HepG2 (cell line): ENCODE data around the gene STAT4. TPM values are rescaled to one million over a fixed set of nuclear protein-coding genes. Genes with fewer than 3 reads are reported as not detected.

ENCODE experiments used
- ATAC-seq: fragments of 200-7000 bp; cut with Tn5 transposase; 3 replicates; pipeline ENCODE4 v1.9.1; 2020; ENCODE audit warnings: mild to moderate bottlenecking, moderate library complexity
- BruUV-seq: library from RNA; stranded (reverse); fragments of 400-500 nt; replicated peaks from 2 replicates; lab custom pipeline; 2021; lab: Mats Ljungman, UMichigan
- CTCF ChIA-PET: fragments of 300-600 bp; formaldehyde crosslinking; extraction: SDS; loops from one replicate; lab custom pipeline; 2021; ENCODE audit warnings: low total read pairs, inconsistent platforms, low intra/inter-chr PET ratio; lab: Yijun Ruan, JAX
- POLR2A ChIA-PET: fragments of 350-600 bp; sonication (Branson Sonifier 250); formaldehyde crosslinking; loops from one replicate; lab custom pipeline; 2020; ENCODE audit warnings: antibody characterized with exemption, inconsistent platforms; lab: Yijun Ruan, JAX
- DNase-seq: peaks from one replicate; pipeline ENCODE4 v3.0.0-alpha.2; 2015; ENCODE audit warnings: low spot score
- FAIRE-seq: peaks from 3 replicates; lab custom pipeline; 2011; peaks lifted over from hg19 to GRCh38; lab: Jason Lieb, UNC
- H2AFZ ChIP-seq: one replicate; pipeline ENCODE4 v1.6.1; 2011; ENCODE audit warnings: low read length, inconsistent platforms
- H3K27ac ChIP-seq: fragments of 300-600 bp; 3 replicates; pipeline ENCODE4 v1.8.0; 2011; ENCODE audit warnings: mixed run types, mild to moderate bottlenecking, mixed read lengths, low read length, inconsistent platforms; ENCODE audit not compliant: insufficient read depth; ENCODE audit errors: extremely low read length
- H3K27me3 ChIP-seq, 2 experiments: fragments of 200-600 bp in 1 of 2; 2 replicates in 1 of 2; 3 replicates in 1 of 2; pipeline versions ENCODE4 v1.6.0 to v1.8.0; 2011; ENCODE audit warnings: low read length in 2 of 2, mild to moderate bottlenecking in 2 of 2, moderate library complexity in 2 of 2, inconsistent platforms in 1 of 2; ENCODE audit not compliant: insufficient read depth in 2 of 2, control insufficient read depth in 1 of 2
- H3K36me3 ChIP-seq, 2 experiments: fragments of 200-600 bp in 1 of 2; replicated peaks in 1 of 2; 2 replicates in 1 of 2; 3 replicates in 1 of 2; pipeline versions ENCODE4 v1.5.1 to v1.8.0; 2011; ENCODE audit warnings: low read length in 2 of 2, inconsistent platforms in 1 of 2; ENCODE audit not compliant: insufficient read depth in 2 of 2, control insufficient read depth in 1 of 2
- H3K4me1 ChIP-seq: 2 replicates; pipeline ENCODE4 v1.5.1; 2012; ENCODE audit warnings: low read length, inconsistent platforms; ENCODE audit not compliant: insufficient read depth
- H3K4me2 ChIP-seq: 2 replicates; pipeline ENCODE4 v1.6.0; 2011; ENCODE audit warnings: low read depth, low read length, inconsistent platforms
- H3K4me3 ChIP-seq, 3 experiments: fragments of 200-600 bp in 1 of 3; sonication (generic), shearing (Covaris generic) in 1 of 3; replicated peaks in 1 of 3; 2 replicates each; pipeline ENCODE4 v1.5.1; 2011 to 2016; ENCODE audit warnings: low read length in 3 of 3, inconsistent platforms in 2 of 3, low read depth in 2 of 3, mild to moderate bottlenecking in 2 of 3, control low read depth in 1 of 3, mixed read lengths in 1 of 3; ENCODE audit not compliant: insufficient read depth in 1 of 3
- H3K79me2 ChIP-seq: one replicate; pipeline ENCODE4 v1.6.1; 2011; ENCODE audit warnings: low read length, inconsistent platforms; ENCODE audit not compliant: insufficient read depth
- H3K9ac ChIP-seq: 2 replicates; pipeline ENCODE4 v1.6.0; 2011; ENCODE audit warnings: mild to moderate bottlenecking, low read depth, low read length, inconsistent platforms; ENCODE audit not compliant: insufficient read depth
- H3K9me3 ChIP-seq: 2 replicates; pipeline ENCODE4 v1.5.1; 2012; ENCODE audit warnings: mild to moderate bottlenecking, low read length
- H4K20me1 ChIP-seq: 2 replicates; pipeline ENCODE4 v1.6.0; 2011; ENCODE audit warnings: inconsistent platforms, mild to moderate bottlenecking, low read length, moderate library complexity; ENCODE audit not compliant: insufficient read depth
- EEA1 ChIP-seq: sonication (generic); formaldehyde crosslinking; IDR thresholded peaks from 2 replicates; pipeline ENCODE4 v1.5.1; 2020; ENCODE audit warnings: mild to moderate bottlenecking, missing genetic modification reagents, borderline replicate concordance
- ELK4 ChIP-seq: sonication (generic); formaldehyde crosslinking; IDR thresholded peaks from 2 replicates; pipeline ENCODE4 v1.9.0; 2021; ENCODE audit warnings: missing genetic modification reagents, borderline replicate concordance
- HNRNPH1 ChIP-seq: fragments of 200-400 bp; formaldehyde crosslinking; optimal IDR thresholded peaks from 2 replicates; pipeline ENCODE3; 2017; ENCODE audit warnings: mild to moderate bottlenecking, low read depth, low read length
- KLF9 ChIP-seq: IDR thresholded peaks from 2 replicates; pipeline ENCODE4 v1.6.1; 2016; ENCODE audit warnings: low read depth
- KMT2B ChIP-seq: IDR thresholded peaks from 2 replicates; pipeline ENCODE4 v1.6.1; 2016; ENCODE audit warnings: missing genetic modification reagents, missing compliant biosample characterization
- MIER2 ChIP-seq: IDR thresholded peaks from 2 replicates; pipeline ENCODE4 v1.6.1; 2016; ENCODE audit warnings: missing biosample characterization, missing genetic modification reagents
- MLLT10 ChIP-seq: sonication (generic); formaldehyde crosslinking; IDR thresholded peaks from 2 replicates; pipeline ENCODE4 v1.4.0; 2020; ENCODE audit warnings: missing genetic modification reagents
- NFRKB ChIP-seq: fragments of 450-650 bp; IDR thresholded peaks from 2 replicates; pipeline ENCODE4 v1.6.1; 2017
- NR2C2 ChIP-seq: sonication (generic); formaldehyde crosslinking; IDR thresholded peaks from 2 replicates; pipeline ENCODE4 v1.4.0; 2020; ENCODE audit warnings: missing genetic modification reagents, mild to moderate bottlenecking, moderate library complexity, borderline replicate concordance
- SAFB2 ChIP-seq: sonication (generic); formaldehyde crosslinking; IDR thresholded peaks from 2 replicates; pipeline ENCODE4 v1.5.1; 2020; ENCODE audit warnings: missing genetic modification reagents, low read depth, mild to moderate bottlenecking, borderline replicate concordance
- SSRP1 ChIP-seq: IDR thresholded peaks from 2 replicates; pipeline ENCODE4 v1.6.1; 2016; ENCODE audit warnings: control low read depth
- TRIM22 ChIP-seq: fragments of 450-650 bp; IDR thresholded peaks from 2 replicates; pipeline ENCODE4 v1.6.1; 2017
- ZBTB14 ChIP-seq: sonication (generic); formaldehyde crosslinking; IDR thresholded peaks from 2 replicates; pipeline ENCODE4 v1.4.0; 2020; ENCODE audit warnings: missing genetic modification reagents
- ZKSCAN5 ChIP-seq: sonication (generic); formaldehyde crosslinking; IDR thresholded peaks from 2 replicates; pipeline ENCODE4 v1.5.1; 2020; ENCODE audit warnings: mild to moderate bottlenecking, missing genetic modification reagents
- ZNF101 ChIP-seq: sonication (generic); formaldehyde crosslinking; IDR thresholded peaks from 2 replicates; pipeline ENCODE4 v1.4.0; 2020; ENCODE audit warnings: mild to moderate bottlenecking, low read depth, missing genetic modification reagents, borderline replicate concordance
- ZNF343 ChIP-seq: sonication (generic); formaldehyde crosslinking; IDR thresholded peaks from 2 replicates; pipeline ENCODE4 v1.4.0; 2020; ENCODE audit warnings: mild to moderate bottlenecking, missing genetic modification reagents
- ZNF530 ChIP-seq: sonication (generic); formaldehyde crosslinking; IDR thresholded peaks from 2 replicates; pipeline ENCODE4 v1.5.0; 2020; ENCODE audit warnings: low read depth, mild to moderate bottlenecking, missing genetic modification reagents
- ZNF777 ChIP-seq: sonication (generic); formaldehyde crosslinking; IDR thresholded peaks from 2 replicates; pipeline ENCODE4 v1.4.0; 2020; ENCODE audit warnings: missing genetic modification reagents
- ZNF83 ChIP-seq: sonication (generic); formaldehyde crosslinking; IDR thresholded peaks from 2 replicates; pipeline ENCODE4 v1.4.0; 2020; ENCODE audit warnings: missing genetic modification reagents, mild to moderate bottlenecking, borderline replicate concordance
- WGBS: methylation state at CpG from one replicate; pipeline ENCODE4 v1.1.6; 2017; ENCODE audit warnings: low lambda C conversion rate; 5-methylcytosine and 5-hydroxymethylcytosine counted together
- in situ Hi-C: cut with HindIII; loops from 2 replicates; pipeline ENCODE4 v1.10.0; 2017; ENCODE audit warnings: low pct_unique_long_range_greater_than_20kb; ENCODE audit not compliant: extremely low pct_ligation_motif_present
- intact Hi-C: fragments of 100-400 bp; cut with micrococcal nuclease; formaldehyde crosslinking; loops from one replicate; pipeline ENCODE4 v1.10.0; 2022; ENCODE audit not compliant: unreplicated experiment
- polyA plus RNA-seq, 8 experiments: library from polyadenylated mRNA; depleted of rRNA in 3 of 8; stranded (reverse) in 7 of 8; unstranded in 1 of 8; fragments of >200 nt; fragmentation: Illumina TruSeq in 4 of 8; extraction: Trizol in 4 of 8; gene quantifications; 2 replicates each; pipeline versions ENCODE4 v1.2.1 to v1.2.3, GENCODE V29; 2011 to 2016; ENCODE audit warnings: low read depth in 4 of 8, missing spikeins in 1 of 8, mixed read lengths in 1 of 8; ENCODE audit not compliant: insufficient read depth in 1 of 8
- total RNA-seq, 5 experiments: library from RNA; depleted of rRNA; stranded (reverse); fragments of >200 nt; fragmentation: Illumina TruSeq; extraction: Trizol; gene quantifications; 2 replicates each; pipeline ENCODE4 v1.2.3, GENCODE V29; 2016; ENCODE audit warnings: low read depth in 1 of 5

The STAT4 gene
- total and polyA plus RNA-seq, 2 of the 13 experiments (the other 11 are each of a cell fraction or from before 2014, with no cell fraction given), result 0.37 TPM; not detected in 1

- DNase-seq (no peak), FAIRE-seq (no peak), ATAC-seq (no peak)
- 9% methylated on average over 2 of the region's 2 CpGs for WGBS
- no TSS peak for BruUV-seq
- no peaks in the 10 kb centered on the region for H4K20me1 ChIP-seq
- in situ Hi-C loops, result no loop called here
- no peaks in the 10 kb centered on the region for H3K79me2 ChIP-seq
- H3K9ac ChIP-seq, result no peak overlapping the region
- ChIA-PET CTCF (no interaction called here), POLR2A (no interaction called here)
- H3K9me3 ChIP-seq, result no peaks in the 10 kb centered on the region
- no peak overlapping the region for H2AFZ ChIP-seq
- no peaks in the 10 kb centered on the region for H3K4me1 ChIP-seq
- H3K4me2 ChIP-seq, result no peak overlapping the region
- intact Hi-C loops, result no loop called here
- TF ChIP-seq TRIM22 (no peak), MIER2 (CRISPR knock-in tag) (no peak), KMT2B (no peak), ZBTB14 (no peak), HNRNPH1 (no peak), ZNF83 (CRISPR knock-in tag) (no peak), SSRP1 (CRISPR knock-in tag) (no peak), ZNF101 (no peak), NFRKB (no peak), ZNF777 (CRISPR knock-in tag) (no peak), ZKSCAN5 (no peak), NR2C2 (CRISPR knock-in tag) (no peak), EEA1 (CRISPR knock-in tag) (no peak), MLLT10 (CRISPR knock-in tag) (no peak), ZNF343 (CRISPR knock-in tag) (no peak), ZNF530 (CRISPR knock-in tag) (no peak), SAFB2 (no peak), ELK4 (CRISPR knock-in tag) (no peak), KLF9 (CRISPR knock-in tag) (no peak)
- peaks cover 0 to 3% of the 10 kb centered on the region in 2 experiments; a peak in 2 of 5 replicates for H3K27me3 ChIP-seq
- H3K27ac ChIP-seq, result no peak overlapping the region
- H3K36me3 ChIP-seq, result no peaks in the 10 kb centered on the region
- no peak overlapping the region for H3K4me3 ChIP-seq
Measured at GRCh38 chr2:191158193-191158592, 7.4 kb upstream of the STAT4 start.
